GM19239 (cell line): ENCODE data around the gene CBFA2T3.

Source experiments
- DNase-seq: peaks from one replicate; pipeline ENCODE4 v3.0.0; 2011; ENCODE audit warnings: low spot score; ENCODE audit not compliant: insufficient read length
- FAIRE-seq: peaks from 2 replicates; lab custom pipeline; 2011; peaks lifted over from hg19 to GRCh38; lab: Jason Lieb, UNC

The CBFA2T3 gene

DNA sequence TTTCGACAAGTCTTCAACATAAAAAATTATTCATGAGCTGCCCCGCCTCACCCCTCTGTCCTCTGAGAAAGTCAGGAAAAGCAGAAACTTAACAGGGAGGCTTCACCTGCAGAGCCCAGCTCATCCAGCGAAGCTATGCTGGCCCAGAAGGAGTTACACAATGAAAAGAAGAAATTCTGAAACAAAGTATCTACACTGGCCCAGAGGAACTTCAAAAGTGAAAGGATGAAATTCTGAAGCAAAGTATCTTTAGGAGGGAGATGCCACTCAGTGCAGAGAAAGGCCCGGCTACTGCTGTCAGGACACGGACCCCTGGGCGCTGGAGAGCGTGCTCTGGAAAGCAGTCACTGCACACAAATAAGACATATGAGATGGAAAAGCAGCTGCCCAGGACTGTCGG, 121.8 kb downstream of the CBFA2T3 start:
- FAIRE-seq (no peak), DNase-seq (no peak)

DNA sequence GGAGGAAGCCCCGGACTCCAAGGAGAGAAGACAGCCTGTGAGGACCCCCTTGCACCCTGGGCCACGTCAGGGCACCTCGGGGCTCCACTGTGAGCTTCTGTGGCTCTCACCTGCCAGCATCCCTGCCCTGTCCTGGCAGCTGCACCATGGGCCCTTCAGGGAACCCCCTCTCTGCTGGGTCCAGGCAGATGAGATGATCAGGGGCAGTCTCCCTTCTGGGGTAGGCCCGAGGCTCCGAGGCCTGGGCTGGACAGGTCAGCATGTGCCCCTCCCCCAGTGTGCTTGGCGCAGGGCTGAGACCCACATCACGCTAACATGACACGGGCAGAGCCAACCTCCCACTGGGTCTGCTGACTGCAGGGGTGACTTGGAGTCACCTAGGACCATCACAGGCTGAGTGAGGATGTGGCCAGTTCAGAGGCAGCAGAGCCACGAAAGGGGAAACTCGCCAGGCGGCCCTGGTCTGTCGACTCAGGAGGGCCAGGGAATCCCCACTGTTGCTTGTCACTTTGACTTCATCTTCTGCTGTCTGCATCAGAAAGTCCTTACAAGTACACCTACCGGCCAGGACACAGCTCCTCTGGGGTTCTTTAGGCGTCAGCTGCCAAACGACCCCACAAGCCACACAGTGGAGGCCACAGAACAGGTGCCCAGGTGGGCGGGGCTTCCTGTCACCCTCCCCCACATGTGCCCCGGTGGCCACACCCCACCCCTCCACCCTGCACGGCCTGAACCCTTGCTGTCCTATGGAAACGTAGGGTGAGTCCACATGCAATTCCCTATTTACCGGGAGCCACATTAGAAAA, 122.5 kb downstream of the CBFA2T3 start:
- FAIRE-seq, result no peak
- DNase-seq, result no peak

DNA sequence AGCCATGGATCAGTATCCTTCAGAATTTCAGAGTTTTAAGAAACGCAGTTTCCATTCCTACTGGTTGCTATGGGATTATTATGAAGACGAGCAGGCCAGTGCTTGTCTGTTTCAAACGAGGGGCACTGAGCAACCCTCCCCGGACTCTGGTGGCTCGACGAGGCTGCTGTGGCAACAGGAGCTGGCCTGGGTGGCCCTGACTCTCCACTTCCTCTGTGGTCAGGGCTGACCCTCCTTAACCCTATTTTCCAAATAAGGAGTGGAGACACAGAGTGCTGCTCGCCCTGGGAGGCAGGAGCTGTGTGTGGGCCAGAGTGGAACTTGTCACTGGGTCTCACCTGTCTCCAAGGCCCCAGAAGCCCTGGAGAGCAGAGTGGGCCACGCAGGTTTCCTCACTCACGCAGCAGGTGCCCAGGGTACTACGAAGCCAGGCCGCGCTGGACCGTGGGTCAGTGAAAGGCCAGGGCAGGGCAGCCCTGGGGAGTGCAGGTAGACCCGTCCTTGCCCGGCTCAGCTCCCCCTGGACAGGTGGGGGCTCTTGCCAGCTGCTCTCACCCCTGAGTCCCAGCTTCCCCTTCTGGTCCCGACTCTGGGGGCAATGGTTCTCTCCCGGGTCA, 123.6 kb downstream of the CBFA2T3 start:
- DNase-seq (no peak), FAIRE-seq (no peak)

DNA sequence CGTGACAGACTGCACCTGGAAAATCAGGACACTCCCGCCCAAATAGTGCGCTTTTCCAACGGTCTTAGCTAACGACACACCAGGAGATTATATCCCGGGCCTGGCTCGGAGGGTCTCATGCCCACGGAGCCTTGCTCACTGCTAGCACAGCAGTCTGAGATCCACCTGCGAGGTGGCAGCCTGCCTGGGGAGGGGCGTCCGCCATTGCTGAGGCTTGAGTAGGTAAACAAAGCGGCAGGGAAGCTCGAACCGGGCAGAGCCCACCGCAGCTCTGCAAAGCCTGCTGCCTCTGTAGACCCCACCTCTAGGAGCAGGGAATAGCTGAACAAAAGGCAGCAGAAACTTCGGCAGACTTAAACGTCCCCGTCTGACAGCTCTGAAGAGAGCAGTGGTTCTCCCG, 125.4 kb downstream of the CBFA2T3 start:
- DNase-seq (no peak), FAIRE-seq (no peak)

DNA sequence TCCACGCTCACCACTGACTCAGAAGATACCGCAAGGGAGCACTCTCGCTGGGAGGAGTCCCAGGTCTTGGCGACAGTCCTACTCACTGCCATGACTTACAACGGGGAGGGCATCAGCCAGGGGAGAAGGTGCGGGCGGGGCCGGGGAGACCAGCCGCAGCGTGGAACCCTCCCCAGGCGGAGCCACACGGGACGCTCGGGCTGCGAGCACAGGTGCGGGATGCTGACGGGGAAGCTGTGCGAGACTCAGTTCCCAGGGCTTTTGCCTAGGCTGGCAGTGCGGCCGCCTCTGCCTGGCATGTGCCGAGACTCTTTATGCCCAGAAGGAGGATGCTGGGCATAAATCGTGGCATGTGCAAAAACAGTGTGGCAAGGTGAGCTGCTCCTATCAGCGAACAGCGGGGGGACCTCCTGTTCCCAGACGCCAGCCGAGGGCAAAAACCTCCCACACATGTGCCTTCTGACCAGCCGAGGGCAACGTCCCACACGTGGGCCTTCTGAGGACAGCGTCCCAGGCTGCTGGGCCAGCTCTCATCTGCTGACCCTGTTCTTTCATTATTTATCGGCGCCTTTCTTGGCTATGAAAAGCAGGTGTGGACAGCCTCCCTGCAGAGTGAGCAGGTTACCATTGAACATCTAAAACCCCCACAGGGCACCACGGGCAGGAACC, 126.3 kb downstream of the CBFA2T3 start:
- FAIRE-seq (no peak), DNase-seq (no peak)

DNA sequence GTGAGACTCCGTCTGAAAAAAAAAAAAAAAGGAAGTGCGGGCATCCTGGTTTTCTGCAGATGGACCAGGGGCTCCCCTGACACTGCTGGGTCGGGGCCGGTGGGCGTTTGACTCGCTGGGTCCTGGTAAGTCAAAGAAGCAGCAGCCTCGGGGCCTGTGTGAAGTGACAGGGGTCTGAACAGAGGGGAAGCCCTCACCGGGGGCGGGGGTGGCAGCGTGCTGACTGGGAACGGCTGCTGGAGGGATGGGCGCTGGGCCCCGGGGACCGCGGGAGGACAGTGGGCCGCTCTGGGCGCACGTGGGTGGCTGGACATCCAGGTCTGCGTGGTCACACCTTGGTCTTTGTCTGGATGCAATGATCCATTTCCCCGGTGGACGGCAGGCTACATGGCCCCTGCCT, 128.4 kb downstream of the CBFA2T3 start:
- no peak for FAIRE-seq

DNA sequence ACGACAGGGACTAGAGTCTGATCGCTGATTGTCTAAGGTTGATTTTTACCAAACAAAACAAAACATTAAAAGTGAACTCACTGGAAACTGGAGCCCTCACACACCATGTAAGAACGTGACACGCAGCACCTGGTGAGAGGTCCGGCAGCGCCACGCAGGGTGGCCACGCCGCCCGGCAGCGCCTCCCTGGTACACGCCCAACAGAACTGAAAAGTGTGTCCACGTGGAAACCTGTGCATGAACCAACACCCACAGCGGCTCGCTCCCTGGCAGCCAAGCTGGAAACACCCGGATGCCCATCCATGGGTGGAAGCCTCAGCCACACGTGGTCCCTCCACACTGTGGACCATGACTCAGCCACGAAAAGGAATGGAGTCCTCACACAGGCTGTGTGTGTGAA, 129.4 kb downstream of the CBFA2T3 start:
- no peak for FAIRE-seq
- DNase-seq, result no peak

More for the DNA sequence above, 128.4 kb downstream of the CBFA2T3 start:
- DNase-seq, result no peak

DNA sequence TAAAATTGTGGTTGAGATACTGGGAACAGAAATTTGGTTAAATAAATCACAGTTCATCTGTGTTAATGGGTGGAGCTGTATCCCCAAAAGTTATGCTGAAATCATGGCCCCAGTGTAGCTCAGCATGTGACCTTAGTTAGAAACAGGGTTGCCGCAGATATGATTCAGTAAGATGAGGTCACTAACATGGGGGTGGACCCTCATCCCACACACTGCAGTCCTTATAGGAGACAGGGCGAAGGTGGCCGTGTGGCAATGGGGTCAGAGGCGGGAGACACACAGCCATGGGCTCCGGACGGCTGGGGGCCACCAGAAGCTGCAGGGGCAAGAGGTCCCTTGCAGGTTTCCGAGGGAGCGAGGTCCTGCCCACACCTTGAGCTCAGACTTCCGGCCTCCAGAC, 130.9 kb downstream of the CBFA2T3 start:
- DNase-seq (no peak), FAIRE-seq (no peak)

DNA sequence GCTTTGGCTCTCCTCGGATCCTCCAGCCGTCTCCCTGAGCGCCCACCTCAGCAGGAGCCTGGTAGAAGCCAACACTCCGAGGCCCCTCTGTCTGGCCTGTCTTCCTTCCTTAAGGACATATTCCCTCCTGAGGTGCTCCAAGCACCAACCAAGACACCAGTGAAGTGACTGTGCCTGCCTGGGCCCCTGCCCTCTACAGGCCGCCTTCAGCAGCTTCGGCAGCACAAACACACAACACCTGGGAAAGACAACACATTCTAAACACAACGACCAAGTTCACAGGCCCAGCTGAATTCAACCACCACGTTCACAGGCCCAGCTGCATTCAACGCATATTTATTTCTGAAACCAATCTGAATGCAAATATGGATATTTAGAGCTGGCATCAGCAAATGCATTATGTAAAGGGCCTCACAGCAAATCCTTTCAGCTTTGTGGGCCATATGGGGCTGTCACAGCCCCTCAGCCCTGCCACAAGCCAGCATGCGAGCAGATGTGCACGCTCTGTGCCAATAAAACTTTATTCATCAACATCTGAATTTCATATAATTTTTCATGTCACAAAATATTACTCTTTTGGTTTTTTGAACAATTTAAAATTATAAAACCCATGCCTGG, 132.5 kb downstream of the CBFA2T3 start:
- DNase-seq, result no peak
- FAIRE-seq, result no peak

DNA sequence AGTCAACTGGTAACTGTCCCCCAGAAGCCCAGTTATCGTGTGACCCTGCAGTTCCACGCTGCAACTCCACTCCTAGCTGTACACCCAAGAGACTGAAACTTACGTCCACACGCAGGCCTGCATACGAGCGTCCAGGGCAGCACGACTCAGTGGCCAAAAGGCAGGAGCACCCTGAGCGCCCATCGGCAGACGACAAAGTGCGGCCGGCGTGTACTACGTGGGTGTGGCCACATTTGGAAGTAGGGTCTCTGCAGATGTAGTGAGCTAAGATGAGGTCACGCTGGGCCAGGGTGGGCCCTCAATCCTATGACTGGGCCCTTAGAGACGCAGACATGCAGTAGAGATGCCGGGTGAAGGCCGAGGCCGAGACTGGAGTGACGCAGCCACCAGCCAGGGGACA, 133.8 kb downstream of the CBFA2T3 start:
- FAIRE-seq (no peak), DNase-seq (no peak)

DNA sequence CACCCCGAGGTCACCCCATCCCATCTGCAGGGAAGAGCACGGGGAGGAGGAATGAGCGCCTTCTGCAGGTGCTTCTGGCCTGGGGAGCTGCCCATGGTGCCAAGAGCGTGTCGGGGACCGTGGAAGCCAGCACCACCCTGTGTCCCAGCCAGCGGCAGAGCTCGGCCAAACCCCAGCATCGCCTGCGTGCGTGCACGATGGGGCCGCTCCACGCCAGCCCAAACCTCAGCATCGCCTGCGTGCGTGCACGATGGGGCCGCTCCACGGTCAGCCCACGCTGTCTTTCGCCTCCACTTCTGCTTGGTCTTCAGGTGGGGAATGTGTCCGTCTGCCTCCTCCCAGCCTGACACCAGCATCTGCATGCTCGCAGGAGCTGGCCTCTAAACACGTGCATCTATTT, 134.2 kb downstream of the CBFA2T3 start:
- FAIRE-seq, result no peak
- DNase-seq, result no peak

DNA sequence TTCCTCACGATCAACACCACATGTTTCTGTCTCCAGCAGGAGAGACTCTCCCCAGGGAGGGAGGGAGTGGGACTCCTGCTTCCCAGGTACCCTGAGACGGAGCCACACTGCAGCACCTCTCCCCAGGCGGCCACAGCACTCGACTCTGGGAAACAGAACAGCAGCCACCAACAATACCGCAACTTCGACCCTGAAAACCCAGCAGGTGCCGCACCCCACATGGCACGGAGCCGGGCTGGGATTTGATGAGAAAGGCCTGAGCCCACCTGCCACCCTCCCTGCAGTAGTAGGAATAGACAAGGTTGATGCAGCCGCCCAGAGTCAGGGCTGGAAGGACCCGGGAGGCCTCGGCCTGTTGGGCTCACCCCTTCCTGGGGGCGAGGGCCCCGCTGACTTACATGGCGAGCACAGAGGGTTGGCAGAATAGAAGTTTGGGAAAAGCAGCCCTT, 134.7 kb downstream of the CBFA2T3 start:
- FAIRE-seq (no peak), DNase-seq (no peak)

DNA sequence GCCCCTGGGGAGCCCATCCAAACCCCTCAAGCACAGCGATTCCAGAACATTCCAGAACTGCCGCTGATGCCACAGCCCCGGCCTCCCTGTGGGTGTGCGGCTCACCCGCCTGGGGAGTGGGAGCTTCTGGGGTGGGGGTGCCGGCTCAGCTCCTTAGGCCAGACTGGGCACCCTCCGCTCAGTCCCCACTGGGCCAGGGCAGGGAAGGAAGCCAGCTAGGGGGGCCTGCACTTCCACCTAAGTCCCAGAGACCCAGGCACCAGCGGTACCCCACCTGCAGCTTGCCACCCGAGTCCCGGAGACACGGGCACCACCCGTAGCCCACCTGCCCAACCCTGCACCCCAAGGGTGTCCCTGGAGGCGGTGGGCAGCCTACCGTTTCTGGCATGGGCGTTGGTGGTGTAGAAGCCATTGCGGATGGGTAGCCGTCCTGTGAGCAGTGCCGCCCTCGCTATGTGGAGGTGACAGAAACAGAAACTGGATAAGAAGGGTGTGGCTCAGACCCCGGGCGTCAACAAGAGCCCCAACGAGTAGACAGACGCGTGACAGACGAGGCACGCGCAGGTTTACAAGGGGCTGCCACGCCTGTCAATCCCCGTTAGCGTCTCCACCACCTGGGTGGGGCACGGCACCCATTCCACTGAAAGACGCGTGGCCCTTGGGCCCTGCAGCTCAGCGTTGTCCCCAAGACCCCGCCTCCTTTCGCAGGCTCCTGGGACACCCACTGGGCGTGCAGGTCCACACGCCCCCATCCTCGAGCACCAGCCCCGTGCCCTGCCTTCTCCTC, 135.3 kb downstream of the CBFA2T3 start:
- no peak for FAIRE-seq
- no peak for DNase-seq

DNA sequence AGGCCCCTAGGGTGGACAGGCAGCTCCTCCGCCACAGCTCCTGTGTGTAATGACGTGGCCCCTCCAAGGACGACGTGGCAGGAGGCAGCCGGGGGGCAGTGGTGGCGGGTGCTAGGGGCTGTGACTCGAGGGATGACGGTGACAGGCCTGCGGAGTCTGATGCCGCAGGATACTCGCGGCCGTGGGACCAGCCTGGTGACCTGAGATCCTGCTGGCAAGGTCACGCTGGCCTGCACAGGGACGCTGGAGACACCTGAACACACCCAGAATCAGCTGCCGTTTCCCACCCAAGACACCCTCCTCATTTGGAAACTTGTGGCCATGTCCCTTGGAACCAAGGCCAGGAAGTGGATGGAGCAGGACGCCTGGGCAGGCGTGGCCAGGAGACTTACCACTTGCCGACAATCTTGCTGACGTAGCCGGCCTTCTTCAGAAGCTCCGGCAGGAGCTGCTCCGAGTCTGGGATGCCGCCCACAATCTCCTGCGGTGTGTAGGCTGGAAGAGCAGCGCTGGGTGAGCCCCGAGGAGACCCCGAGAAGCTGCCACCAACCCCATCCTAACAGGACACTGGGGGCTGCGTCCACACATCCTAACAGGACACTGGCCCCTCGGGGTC, 136.3 kb downstream of the CBFA2T3 start:
- FAIRE-seq, result no peak
- DNase-seq, result no peak

DNA sequence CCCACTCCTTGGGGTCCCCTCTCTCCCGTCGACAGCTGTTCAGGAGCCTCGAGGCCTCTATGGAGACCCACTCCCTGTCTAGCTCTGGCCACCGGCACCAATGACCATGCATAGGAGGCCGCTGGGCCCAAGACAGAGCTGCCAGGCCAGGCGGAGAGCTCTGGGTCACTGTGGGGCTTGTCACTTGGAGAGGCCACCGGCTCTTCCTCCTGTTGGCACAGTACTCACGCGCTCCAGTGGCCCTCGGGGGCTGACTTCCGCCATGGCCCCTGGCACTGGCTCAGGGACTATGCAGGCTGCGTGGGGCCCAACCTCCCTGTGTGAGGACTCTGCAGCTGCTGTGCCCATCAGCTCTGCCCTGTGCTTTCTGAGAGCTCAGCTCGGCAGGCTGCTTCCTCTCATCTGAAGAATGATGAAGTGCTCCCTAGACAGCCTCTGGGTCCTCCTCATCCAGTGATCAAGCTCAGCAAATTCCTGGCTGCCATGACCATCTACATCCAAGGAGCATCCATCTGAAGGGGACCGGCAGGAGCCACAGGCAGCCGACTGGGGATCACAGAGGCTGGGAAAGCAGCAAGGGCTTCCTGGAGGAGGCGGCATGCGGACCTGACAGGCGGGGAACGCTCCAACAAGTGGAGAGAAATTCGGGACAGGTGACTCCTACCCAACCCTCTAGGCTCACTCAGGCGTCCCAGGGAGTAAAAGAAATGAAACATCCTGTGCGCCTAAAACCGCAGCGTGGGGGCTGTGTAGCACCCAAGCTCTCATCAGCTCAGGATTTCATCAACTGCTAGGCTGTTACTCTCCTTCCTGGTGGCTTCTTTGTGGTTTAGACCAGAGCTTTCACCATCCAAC, 137.0 kb downstream of the CBFA2T3 start:
- no peak for DNase-seq
- FAIRE-seq, result no peak

DNA sequence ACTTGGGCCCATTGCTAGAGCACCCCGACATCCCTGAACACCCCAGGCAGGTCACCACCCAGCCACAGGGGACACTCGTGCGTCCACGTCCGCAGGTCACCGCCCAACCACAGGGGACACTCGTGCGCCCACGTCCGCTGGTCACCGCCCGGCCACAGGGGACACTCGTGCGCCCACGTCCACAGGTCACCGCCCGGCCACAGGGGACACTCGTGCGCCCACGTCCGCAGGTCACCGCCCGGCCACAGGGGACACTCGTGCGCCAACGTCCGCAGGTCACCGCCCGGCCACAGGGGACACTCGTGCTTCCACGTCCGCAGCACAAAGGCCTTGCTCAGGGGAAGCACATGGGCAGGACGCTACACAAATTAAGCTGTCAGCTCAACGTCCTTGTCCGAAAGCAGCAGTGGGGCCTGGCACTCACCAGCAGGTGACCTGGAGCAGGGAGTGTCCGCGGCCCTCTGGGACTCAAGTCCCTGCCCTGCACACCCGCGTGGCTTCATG, 137.9 kb downstream of the CBFA2T3 start:
- FAIRE-seq (no peak), DNase-seq (no peak)

DNA sequence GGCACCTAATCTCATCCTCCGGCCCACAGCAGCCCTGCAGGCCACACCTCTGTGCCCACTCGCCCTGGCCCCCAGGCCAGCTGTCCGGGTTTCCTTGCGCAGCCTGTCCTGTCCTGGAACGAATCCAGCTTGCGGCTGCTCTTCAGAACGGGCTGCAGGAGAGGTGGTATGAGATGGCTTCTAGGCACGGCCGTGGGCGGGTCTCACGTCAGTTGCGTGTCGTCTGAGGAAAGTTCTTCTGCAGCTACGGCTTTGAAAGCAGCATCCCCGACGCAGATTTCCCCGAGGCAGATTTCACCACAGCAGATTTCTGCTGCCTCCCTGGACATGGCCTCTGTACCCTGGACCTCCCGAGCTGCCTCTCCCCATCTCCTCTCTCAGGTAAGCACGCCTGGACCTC, 138.4 kb downstream of the CBFA2T3 start:
- DNase-seq (no peak), FAIRE-seq (no peak)

DNA sequence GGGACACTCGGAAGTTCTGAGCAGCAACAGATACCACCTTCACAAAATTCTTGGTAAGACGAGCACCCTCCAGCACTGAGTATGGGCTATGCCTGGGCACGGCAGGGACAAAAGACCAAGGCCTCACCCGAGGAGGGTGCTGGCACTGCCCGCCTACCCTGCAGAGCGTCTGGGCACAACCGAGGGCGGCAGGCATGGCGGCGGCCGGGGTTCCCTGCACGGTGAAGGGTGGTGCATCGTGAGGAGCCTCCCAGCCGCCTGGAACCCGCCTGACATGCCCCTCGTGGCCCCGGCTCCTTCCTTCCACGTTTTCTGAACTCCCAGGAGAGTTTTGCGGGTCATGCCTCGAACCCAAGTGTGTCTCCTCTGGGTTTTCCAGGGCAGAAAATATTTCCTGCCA, 139.2 kb downstream of the CBFA2T3 start:
- FAIRE-seq (no peak), DNase-seq (no peak)

DNA sequence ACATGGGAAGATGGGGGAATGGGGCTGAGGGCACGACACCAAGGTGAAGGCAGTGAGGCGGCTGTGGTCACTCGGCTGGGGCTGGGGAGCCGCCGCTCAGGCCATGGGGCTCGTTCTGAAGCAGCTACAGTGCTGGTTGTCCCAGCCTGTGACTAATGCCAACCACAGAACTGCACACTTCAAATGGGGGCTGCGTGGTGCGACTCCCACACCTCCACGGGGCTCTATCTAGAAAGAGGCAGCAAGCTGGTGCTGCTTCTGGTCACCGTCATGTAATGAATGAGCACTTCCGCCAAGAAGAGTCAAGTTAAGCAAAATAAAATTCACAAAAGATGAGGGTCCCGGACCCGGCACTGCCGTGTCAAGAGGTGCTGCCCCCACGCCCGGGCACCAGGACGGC, 140.2 kb downstream of the CBFA2T3 start:
- no peak for FAIRE-seq
- DNase-seq, result no peak
